NCI-H2171 treated with DMSO at 0.1 percent for 48 hours (cell line): ENCODE data around the gene CNTN3.

Experiments
- DNase-seq: peaks from one replicate; lab custom pipeline; 2025; lab: John Stamatoyannopoulos, UW

Gene CNTN3

DNA sequence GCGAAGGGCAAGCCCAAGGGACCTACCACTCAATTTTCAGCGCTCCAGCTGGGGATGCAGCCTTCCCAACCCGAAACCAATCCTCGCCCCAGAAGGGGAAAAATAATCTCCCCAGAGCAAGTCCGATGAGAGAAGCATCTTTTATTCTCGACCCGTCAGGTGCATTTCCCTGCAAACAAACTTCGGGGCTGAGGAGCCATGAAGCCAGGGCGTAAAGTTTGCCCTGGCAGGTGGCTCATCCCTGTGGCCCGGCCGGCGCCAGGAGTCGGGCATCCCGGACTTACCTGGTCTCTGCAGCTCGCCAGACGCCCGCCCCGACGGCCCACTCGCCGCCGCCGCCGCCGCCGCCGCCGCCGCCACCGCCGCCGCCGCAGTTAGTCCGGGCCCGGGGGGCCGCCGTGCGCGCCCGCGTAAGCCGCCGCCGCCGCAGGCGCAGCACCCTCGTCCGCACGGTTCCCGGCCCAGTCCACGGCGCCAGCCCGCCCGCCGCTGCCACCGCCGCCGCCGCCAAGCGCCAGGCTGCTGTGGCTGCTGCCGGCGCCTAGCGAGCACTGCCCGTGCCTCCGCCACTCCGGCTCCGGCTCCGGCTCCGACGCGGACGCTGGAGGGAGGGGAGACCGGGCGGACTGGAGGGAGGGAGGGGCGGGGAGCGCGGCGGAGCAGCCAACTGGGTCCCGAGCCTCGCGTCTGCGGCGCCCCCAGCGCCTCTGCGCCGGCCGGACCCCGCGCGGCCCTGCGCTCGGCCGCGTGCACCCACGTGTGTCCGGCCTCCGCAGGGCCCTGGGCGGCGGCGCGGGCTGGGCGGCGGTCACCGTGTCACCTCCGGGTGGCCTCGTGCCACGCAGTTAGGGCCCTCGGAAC lies at the start of gene CNTN3:
TSS of gene CNTN3 (minus strand) at position 553 of the 861 bp plus-strand sequence. CDS start 93,547 bp downstream, outside the sequence.
- DNase-seq: no peak

DNA sequence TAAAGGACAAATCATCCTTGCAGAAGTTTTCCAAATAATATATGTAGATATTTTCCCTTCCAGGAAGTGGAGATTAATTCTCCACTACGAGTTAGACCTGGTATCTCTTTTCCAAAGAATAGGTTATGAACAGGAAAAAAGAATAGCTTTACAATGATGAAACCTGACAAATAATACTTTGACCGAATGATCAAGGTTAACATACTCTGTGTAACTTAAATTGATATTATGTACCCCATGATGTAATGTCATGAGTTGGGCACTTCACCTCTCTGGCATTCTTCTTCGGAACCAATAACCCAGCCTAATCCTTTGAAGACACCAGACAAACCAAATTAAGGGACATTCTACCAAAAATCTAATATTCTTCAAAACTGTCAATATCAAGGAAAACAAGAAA lies 48.7 kb upstream of the CNTN3 start:
- DNase-seq: no peak

DNA sequence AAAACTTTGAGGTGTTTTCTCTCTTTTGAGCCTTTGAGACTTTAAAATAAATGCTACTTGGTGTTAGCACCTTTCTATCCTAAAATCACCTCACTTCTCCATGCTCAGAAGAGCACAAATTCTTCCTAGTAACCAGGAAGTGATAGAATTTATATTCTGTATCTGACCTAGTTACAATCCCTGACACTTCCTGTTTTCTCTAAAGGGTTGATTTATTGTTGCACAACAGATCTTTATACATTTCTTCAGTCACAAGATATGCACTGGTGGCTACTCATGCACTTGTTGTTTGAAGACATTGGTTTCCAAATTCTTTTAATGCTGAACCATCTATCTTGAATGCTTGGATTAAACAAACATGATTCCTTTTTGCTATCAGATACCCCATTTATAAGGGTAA lies 47.2 kb upstream of the CNTN3 start:
- no peak for DNase-seq

DNA sequence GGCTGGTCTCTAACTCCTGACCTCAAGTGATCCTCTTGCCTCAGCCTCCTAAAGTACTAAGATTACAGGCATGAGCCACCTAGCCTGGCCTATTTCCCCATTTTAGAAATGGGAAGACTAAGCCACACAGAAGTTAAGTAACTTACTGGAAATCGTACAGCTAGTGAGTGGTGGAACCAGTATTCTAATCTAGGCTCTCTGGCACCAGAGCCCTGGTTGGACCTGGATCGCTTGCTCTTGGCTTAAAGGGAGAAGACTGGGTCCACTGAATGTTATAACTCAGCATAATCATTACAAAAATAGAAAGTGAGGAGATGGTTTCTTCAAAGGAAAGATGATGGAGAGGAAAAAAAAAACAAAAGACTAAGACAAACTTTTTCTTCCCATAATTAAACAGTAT lies 37.4 kb upstream of the CNTN3 start:
- no peak for DNase-seq

DNA sequence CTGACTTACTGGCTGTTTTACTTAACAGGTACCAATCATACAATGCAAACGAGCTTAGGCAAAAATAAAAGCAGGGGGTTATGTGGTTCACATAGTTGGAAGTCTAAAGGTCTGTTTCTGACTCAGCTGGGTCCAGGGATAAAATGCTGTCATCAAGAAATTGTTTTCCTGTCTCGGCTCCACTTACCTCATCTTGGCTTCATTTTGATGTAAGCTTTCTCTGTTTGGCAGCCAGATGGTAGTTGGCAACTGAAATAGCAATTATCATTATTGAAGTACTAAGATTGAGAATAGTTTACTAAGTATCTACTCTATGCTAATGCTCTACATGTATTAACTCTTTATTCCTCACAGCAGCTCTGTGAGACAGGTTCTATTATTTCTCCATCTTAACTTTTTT lies 36.8 kb upstream of the CNTN3 start:
- DNase-seq: no peak

DNA sequence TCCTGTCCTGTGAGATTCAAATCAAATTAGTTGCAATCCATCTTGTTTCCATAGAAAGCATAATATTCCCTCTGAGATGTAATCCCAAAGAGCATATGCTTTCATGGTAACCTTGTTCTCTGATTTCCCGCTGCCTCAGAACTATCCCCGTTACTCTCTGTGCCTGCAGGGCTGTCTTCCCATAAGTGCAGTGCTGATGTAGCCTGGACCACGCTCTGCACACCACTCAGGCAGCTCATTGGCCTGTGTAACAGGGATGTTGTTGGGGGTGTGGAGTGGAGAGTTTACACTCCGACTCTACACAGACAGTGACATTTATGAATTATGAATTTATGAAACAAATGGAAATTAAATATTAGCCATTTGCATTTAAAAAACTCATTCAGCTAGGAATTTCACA lies 33.6 kb upstream of the CNTN3 start:
- no peak for DNase-seq

DNA sequence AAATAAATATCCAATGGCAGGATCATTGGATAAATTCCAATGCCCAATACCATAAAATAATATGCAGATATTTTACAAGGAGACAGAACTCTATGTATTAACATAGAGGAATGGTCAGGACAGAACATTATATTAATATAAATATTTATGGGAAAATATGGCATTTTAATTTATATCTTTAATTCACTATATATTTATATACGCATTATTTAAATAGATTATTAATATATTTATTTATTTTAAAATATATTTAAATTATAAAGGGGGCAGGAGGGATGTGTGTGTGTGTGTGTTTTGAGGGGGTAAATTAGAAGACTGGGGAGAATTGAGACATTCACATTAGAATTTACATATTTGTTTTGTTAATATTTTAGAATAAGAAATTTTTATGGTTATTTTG lies 31.6 kb upstream of the CNTN3 start:
- no peak for DNase-seq

DNA sequence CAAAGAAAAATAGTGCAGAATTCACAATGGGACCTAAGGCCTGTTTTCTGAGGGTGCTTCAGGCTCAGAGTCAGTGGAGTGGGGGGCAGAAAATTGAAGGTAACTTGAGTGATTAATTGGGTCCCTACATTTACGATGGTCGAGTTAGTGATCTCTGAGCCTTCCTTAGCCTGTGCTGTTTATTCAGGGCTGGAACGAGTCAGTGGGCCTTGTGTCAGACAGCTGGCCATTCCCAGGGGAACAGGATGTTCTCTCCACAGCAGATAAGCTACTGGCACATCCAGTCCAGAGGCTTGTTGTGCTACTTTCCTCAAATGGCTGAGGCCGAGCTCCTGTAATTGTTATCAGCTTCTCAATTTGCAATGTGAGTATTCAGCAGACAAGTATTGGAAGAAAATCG lies 29.2 kb upstream of the CNTN3 start:
- no peak for DNase-seq

DNA sequence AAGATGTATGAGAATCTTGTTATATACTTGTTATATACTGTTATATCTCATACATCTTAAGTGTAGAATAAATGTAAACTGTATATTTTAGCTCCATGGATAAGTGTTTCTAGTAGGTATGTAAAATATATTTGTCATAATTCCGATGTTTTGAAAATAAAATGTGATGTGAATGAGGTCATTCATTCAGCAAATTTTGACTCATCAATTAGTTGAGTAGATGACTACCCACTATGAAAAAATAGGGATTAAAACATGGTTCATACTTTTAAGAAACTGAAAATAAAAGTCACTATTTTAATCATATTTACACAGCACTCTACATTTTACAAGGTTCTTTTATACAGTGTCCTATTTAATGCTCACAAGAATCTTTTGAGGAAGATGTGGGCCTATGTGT lies 28.4 kb upstream of the CNTN3 start:
- no peak for DNase-seq

DNA sequence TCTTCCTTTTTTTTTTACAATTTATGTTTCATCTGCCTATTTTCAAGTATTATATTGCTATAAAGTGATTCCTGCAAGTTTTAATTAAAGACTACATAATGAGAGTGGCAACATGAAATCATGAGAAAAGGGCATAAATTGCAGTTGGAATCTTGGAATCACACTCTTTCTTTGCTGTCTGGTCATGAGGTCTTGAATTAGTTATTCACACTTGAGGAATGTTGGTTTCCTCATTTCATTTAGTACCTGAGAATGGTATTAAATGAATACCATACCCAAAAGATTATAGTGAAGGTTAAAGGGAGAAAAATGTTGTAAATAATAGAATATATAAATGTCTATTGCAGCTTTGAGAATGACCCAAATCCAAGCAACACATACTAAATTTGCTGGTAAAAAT lies 25.8 kb upstream of the CNTN3 start:
- DNase-seq: no peak

DNA sequence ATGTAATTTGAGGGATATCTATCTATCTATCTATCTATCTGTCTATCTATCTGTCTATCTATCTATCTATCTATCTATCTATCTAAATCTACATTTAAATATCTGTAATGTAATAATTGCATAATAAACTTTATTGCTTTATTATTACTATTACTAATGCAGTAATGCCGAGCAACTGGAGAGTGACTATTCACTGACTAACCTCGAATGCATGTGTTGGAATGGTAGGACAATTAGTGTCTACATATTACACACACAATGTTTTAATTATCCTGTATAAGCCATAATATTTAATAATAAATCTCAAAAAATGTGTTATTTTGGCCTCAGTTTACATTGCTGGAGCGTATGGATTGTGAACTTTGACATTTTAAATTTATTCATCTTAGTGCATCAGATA lies 25.2 kb upstream of the CNTN3 start:
- DNase-seq: no peak

DNA sequence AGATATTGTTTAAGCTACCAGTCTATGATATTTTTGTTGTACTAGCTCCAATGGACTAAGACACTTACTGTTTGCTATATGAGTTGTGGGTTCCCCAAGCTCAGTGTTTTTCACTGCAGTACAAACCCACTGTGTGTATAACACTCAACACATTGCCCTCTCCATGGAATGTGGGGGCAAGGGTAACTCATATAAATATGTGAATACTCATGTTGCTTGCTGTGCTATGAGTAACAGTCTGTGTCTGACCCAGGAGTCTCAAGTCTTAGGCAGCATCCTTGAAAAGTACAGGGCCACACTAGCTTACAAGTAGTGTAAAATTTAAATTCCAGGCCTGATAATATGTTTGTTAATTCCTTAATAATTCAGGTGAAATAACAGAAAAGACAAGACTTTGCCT lies 22.5 kb upstream of the CNTN3 start:
- DNase-seq: no peak

DNA sequence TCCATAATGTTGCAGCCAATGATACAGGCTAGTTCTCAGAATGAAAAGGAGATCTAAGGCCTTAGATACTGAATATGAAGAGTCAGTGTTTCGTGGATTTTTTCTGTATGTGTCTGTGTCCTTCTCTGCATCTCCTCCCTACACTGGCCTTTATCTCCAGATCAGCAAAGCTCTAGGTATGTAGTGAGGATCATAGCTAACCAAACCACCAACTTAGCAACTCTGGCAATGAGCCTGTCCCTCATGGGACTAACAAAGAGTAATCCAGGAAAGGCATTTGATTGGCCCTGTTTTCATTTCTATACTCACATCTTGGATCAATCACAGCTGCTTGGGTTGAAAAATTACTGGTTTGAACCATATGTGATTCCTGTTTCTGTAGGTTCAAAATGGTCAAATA lies 18.6 kb upstream of the CNTN3 start:
- DNase-seq: no peak

DNA sequence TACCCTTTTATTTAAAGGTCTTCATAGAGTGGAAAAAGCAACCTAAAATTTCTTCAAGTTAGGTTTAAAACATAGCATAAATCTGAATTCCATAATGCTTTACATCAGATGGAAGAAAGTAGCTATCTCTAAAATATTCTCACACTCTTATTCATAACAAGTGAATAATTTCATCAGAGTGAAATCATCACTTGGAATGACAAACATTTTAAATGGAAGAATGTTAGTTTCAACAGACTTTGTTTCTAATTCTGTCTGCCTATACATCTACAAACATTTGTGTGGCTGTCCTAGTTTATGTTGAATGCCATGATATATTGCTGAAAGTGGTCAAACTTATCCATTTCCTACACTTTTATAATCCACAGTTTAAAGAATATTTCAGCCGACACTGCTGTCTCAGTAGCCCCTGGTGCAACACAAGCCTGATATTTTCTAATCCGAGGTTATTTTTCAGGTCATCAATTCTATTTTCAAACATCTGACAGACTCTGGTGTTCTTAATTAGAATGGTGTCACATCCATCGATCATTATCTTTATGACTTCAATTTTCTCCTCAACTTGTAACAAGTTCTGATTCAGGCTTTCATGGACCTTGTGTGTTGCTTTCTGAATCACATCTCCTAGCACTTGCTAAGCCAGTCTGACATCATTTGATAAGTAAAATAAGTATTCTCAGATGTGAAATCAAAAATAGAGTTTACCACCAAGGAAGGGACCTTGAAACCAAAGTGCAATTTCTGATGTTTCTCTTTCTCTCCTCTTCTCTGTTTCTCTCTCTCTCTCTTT lies 17.1 kb upstream of the CNTN3 start:
- no peak for DNase-seq

DNA sequence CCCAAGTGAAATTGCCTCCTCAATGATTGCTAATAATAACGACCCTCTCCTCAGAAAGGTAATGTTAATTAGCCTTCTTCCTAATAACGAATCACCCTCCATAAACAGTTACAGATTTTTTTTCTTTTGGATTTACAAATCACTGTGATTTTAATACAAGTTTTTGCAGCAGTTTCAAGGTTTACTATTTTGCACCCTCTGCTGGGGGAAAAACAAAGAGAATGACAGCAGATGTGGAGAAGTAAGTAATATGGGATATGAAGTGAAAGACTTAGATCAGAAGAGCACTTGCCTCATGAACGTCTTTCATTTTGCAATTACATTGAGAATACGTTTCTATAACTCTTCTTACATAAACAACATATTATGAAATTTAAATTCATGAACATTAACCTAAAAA lies 16.1 kb upstream of the CNTN3 start:
- DNase-seq: no peak

DNA sequence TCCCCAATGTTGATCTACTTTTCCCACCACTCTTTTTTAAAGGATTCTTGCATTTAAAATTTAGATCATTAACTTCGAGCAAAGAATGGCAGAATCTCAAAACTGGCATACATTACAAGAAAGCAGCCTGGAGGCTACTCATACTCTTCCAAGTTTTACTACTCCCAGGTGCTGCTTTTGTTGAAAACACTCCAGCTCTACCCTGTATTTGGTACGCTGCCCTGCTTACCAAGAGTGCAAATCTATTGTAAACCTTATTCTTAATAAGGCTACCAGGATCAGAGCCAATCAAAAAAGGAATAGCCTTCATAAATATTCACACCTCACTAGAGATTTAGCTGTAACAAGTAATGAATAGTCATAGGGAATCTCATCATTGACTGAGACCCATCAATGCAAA lies 11.6 kb upstream of the CNTN3 start:
- no peak for DNase-seq

DNA sequence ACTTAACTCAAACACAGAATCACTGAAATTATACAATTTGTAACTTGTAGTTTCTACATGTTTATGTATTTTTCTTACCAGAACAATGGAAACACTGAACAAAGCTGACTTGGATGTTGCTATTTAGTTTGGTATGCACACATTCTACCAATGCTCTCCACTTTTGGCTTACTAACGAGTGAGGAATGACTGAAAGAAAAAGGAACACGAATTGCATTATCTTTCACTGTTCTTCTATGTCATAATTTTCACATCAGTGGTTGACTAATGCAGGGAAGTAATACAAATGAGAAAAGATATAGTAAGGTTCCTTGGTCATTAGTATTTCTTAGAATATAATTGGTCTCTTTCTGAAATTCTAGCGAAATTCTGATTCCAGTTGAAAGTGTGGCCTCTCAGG lies 9.8 kb upstream of the CNTN3 start:
- no peak for DNase-seq

DNA sequence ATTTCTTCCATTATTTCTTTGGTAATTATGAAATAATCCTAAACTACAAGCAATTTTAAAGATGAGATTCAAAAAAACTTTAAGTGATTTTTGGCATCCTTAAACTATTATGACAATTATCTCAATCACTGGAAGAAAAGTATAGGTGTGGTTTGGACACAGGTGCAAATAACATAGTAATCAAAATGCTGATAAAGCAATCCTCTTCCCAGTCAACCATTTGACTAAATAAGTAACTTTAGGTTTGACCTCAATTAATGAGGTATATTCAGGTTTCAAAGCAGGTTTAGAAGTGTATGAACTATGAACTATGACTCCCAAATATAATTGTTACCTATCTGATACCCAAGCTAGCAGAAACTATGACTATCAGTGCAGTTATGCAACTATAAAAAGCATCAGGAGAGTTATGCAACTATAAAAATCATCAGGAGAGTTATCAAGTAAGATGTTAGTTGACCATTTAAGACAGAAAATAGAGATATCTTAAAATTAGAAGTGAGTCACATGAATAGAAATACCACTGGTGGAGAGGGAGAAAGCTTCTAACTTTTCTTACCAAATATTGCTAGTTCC lies 8.9 kb upstream of the CNTN3 start:
- no peak for DNase-seq

DNA sequence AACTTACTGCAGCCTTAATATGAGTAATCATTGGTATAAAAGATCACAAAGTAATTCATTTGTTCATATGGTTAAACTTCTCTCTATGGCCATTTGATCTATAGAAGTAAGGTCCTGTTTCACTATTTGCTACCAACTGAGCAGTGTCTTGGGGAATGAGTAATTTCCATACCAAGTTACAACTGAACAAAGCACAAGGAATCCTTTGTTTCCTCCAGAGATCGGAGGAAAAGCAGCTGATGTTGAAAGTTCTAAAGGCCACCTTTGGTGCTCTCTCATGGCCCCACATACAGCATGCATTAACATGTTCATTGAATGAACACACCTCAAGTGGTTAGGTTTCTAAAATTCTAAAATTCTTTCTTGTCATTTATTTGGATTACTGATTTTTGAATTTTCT lies 7.1 kb upstream of the CNTN3 start:
- DNase-seq: no peak

DNA sequence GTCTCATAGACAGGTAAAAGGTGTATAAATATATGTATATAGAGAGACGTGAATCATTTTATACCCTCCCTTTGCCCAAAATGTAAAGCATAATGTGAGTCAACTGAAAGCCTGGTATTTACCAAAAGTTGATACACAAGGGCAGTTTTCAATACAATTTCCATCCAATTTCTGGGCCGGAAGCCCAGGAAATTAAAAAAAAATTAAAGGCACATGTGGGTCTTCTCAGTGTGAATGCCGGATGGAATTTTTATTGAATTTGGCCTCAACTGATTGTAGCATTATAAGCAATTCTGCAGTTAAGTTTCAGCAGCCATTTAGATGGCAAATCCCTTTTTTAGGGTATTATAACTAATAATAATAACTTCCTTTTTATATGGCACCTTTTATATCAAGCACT lies 3.3 kb upstream of the CNTN3 start:
- DNase-seq: no peak

DNA sequence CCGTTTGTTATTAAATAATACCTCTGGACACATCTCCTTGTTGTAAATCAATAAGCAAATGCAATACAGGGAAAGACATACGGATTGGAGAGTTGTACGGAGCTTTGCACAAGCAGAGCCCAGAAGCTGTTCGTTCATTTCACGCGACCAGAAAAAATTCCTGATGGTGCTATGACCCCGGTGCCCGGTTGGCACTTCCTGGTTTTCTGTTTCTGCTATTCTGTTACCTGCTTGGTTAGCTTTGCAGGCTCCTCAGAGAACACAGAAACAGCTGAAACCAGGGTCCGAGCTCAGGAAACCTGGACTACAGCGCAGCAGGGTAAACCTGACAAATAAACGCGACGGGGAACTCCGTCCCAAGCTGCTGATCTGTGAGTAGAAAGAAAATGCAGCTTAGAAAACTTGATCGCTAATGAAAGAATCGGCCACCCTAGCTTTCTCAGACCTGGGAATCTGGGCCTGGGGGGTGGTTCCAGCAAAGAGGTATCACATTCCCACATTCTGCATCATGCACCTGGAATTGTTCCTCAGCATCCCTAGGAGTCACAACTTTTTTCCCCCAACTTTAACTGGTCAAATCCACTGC lies 845 bp downstream of the CNTN3 start:
- no peak for DNase-seq

DNA sequence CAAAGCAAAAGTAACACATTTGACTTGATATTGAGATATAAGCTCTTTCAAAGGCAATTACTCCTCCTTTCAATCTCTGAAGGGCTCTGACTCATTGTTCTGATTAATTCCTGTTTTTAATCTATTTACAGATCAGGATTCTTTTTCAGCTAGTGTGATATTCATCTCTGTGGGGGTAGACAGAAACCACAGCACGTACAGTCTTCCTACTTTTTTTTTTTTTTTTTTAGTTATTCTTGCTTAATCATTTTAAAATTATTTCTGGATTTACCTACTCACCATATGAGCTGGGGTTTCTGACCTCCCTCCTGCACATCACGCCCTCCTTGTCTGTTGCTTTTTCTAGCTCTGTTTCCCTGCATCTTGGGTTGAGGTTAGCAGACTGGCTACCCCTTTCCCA lies 1.4 kb downstream of the CNTN3 start:
- no peak for DNase-seq

DNA sequence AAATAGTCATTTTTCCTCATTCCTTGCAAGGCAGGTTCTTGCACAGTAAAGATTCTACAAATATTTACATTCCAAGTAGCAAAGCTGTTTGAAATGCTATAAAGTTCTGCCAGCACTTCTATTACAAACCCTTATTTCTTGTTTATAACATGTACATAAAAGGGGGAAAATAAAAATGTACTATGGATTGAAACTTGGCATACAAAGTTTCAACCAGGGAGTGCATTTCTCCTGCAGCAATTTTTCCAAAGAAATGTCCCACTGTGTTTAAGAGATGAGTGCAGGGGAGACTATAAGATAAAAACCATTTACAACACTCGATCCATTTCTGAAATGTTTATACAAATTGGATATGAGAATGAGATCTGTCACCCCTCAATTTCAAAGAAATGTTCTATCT lies 3.3 kb downstream of the CNTN3 start:
- DNase-seq: no peak
